Kidney (tissue), 14 donors: ENCODE results near the gene TAF11L2. TPM values are rescaled to one million over a fixed set of nuclear protein-coding genes. Genes with fewer than 3 reads are reported as not detected.
"Not testable (repeated sequence)": the region's sequence is repeated elsewhere in the genome, so short reads cannot be mapped to it uniquely, and the experiment has no call there.

Experiments
- DNase-seq, 5 donors: peaks; one replicate each; pipeline ENCODE4 v3.0.0-alpha.2; 2013 to 2020
- FAIRE-seq: peaks from 2 replicates; lab custom pipeline; 2012; peaks lifted over from hg19 to GRCh38; lab: Jason Lieb, UNC
- H3K27ac ChIP-seq, 2 donors: one replicate each; pipeline ENCODE4 v1.7.0; 2013; ENCODE audit warnings: low read depth in 2 of 2, low read length in 2 of 2, inconsistent platforms in 1 of 2
- H3K27me3 ChIP-seq: one replicate; pipeline ENCODE4 v1.7.1; 2013; ENCODE audit warnings: low read length, inconsistent platforms; ENCODE audit not compliant: control insufficient read depth, insufficient read depth
- H3K36me3 ChIP-seq, 3 donors: one replicate each; pipeline versions ENCODE4 v1.7.0 to v1.7.1; 2013; ENCODE audit warnings: low read length in 3 of 3, control low read depth in 1 of 3, inconsistent platforms in 1 of 3; ENCODE audit not compliant: insufficient read depth in 3 of 3, control insufficient read depth in 2 of 3
- H3K4me1 ChIP-seq, 3 donors: one replicate each; pipeline versions ENCODE4 v1.7.0 to v1.7.1; 2013; ENCODE audit warnings: low read length in 3 of 3, inconsistent platforms in 1 of 3, low read depth in 1 of 3; ENCODE audit not compliant: control insufficient read depth in 2 of 3, insufficient read depth in 2 of 3
- H3K4me3 ChIP-seq, 3 donors: one replicate each; pipeline versions ENCODE4 v1.7.0 to v1.8.1; 2013; ENCODE audit warnings: low read length in 3 of 3, control low read depth in 1 of 3, inconsistent platforms in 1 of 3
- H3K9ac ChIP-seq, 3 donors: one replicate each; pipeline versions ENCODE4 v1.7.0 to v1.7.1; 2013; ENCODE audit warnings: low read length in 3 of 3, control low read depth in 1 of 3, inconsistent platforms in 1 of 3
- H3K9me3 ChIP-seq, 3 donors: one replicate each; pipeline versions ENCODE4 v1.7.0 to v1.7.1; 2013; ENCODE audit warnings: low read length in 3 of 3, control low read depth in 1 of 3, inconsistent platforms in 1 of 3; ENCODE audit not compliant: control insufficient read depth in 2 of 3, insufficient read depth in 1 of 3
- CTCF ChIP-seq: IDR thresholded peaks from 3 replicates; pipeline ENCODE4 v1.5.1; 2012; ENCODE audit warnings: mild to moderate bottlenecking, moderate library complexity, borderline replicate concordance; ENCODE audit not compliant: insufficient read depth; ENCODE audit errors: extremely low read depth
- intact Hi-C: fragments of 100-400 bp; cut with DNase I; formaldehyde crosslinking; loops from one replicate; pipeline ENCODE4 v1.11.1; 2022
- polyA plus RNA-seq: library from polyadenylated mRNA; stranded (reverse); fragments of 350-450 nt; fragmentation: Illumina TruSeq; extraction: RNeasy Lipid Tissue Mini Kit (QIAGEN cat#74804); gene quantifications from one replicate; pipeline ENCODE4 v1.2.3, GENCODE V29; 2014; ENCODE audit warnings: low read depth, low replicate concordance; ENCODE audit not compliant: insufficient read depth
- total RNA-seq: library from RNA; stranded (reverse); fragmentation: NEBNext Ultra II Directional; extraction: Animal tissue kit (Norgen Biotek cat#: 25700); gene quantifications from one replicate; pipeline ENCODE4 v1.2.1, GENCODE V29; 2021
- donor health status: control.
- donor health status: control.
- donor health status: control.
- donor health status: control.
- donor health status: control.
- donor health status: DM: yes; HTN: yes; CAD: no.
- donor health status: Normal renal cell carcinoma (clear cell type).

Gene TAF11L2
- total and polyA plus RNA-seq, 2 donors from 2014 or later, result not detected

DNA sequence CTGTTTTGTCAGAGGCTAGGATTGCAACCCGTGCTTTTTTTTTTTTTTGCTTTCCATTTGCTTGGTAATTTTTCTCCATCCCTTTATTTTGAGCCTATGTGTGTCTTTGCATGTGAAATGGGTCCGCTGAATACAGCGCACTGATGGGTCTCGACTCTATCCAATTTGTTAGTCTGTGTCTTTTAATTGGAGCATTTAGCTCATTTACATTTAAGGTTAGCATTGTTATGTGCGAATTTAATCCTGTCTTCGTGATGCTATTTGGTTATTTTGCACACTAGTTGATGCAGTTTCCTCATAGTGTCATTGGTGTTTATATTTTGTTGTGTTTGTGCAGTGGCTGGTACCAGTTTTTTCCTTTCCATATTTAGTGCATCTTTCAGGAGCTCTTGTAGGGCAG, 36.2 kb upstream of the TAF11L2 start:
- Histone ChIP-seq H3K9ac (no peak overlapping the region), H3K9me3 (no peaks in the 10 kb centered on the region), H3K4me3 (no peak overlapping the region), H3K27me3 (no peaks in the 10 kb centered on the region), H3K4me1 (no peaks in the 10 kb centered on the region), H3K36me3 (no peaks in the 10 kb centered on the region), H3K27ac (no peak overlapping the region)
- FAIRE-seq (no peak), DNase-seq (no peak)
- no peak for TF ChIP-seq CTCF
- intact Hi-C loops, result no loop called here

- FAIRE-seq, result no peak
- intact Hi-C loops, result no loop called here
- DNase-seq, result no peak
- no peak for TF ChIP-seq CTCF
- Histone ChIP-seq H3K9ac (no peak overlapping the region), H3K27me3 (no peaks in the 10 kb centered on the region), H3K36me3 (no peaks in the 10 kb centered on the region), H3K27ac (no peak overlapping the region), H3K4me1 (no peaks in the 10 kb centered on the region), H3K9me3 (no peaks in the 10 kb centered on the region), H3K4me3 (no peak overlapping the region)
Observed at GRCh38 chr5:17463653-17464052, 34.4 kb upstream of the TAF11L2 start.

DNA sequence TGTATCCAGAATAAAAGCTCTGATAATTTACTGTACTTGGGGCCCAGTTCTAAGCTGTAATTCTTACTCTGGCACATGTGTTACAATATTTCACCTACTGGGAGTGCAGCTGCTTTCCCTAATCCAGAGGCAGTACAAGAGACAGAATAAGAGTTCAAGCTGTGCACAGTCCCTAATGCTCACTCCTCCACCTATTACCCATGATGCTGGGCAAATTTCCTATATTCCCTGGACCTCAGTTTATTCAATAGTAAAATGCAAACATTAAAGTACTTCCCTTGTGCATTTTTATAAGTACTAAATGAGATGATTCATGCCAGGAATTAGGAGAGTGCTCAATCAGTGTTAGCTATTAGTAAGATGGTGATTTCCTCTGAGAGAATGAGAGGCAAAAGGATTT, 28.0 kb upstream of the TAF11L2 start:
- H3K27ac ChIP-seq, result no peak overlapping the region
- intact Hi-C loops, result no loop called here
- DNase-seq (peak in 2 of 5 donors; percentile 9 to 34), FAIRE-seq (no peak)
- no peaks in the 10 kb centered on the region for H3K36me3 ChIP-seq
- H3K4me3 ChIP-seq, result no peak overlapping the region
- H3K9ac ChIP-seq, result no peak overlapping the region
- H3K9me3 ChIP-seq, result no peaks in the 10 kb centered on the region
- no peaks in the 10 kb centered on the region for H3K27me3 ChIP-seq
- no peak for TF ChIP-seq CTCF
- no peaks in the 10 kb centered on the region for H3K4me1 ChIP-seq

- FAIRE-seq, H3K9me3 ChIP-seq, H3K4me1 ChIP-seq, H3K36me3 ChIP-seq, H3K9ac ChIP-seq, intact Hi-C loops, H3K27me3 ChIP-seq, DNase-seq, H3K4me3 ChIP-seq, H3K27ac ChIP-seq: not testable (repeated sequence)
Observed at GRCh38 chr5:17475064-17475463, 23.0 kb upstream of the TAF11L2 start.
